Loucy (cell line): Measurements from ENCODE around the gene U2SURP.

Source experiments
- EZH2phosphoT487 ChIP-seq: fragments of 200-600 bp; IDR thresholded peaks from 2 replicates; pipeline ENCODE4 v1.6.1; 2018; ENCODE audit warnings: antibody characterized with exemption, mild to moderate bottlenecking, moderate library complexity, borderline replicate concordance
- TF ChIP-seq, protein P1 (sequence below): fragments of 200-600 bp; sonication (generic); conservative IDR thresholded peaks from 2 replicates; pipeline ENCODE4 v1.5.1; 2014; ENCODE audit warnings: mild to moderate bottlenecking, antibody characterized with exemption, low read length

DNA sequence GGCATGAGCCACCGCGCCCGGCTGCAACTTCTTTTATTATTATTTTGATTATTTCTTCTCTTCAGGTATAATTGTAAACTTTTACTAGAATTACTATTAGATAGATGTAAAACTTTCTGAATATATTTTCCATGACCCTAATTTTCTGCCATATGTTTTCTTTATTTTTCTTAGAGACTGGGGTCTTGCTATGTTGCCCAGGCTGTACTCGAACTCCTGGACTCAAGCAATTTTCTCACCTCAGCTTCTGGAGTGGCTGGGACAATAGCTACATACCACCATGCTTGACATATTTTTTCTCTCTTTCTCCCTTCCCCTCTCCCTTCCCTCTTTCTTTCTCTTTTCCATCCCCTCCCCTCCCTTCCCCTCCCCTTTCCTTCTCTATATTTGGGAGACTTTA lies 88.6 kb downstream of the U2SURP start:
- TF ChIP-seq, protein P1, sequence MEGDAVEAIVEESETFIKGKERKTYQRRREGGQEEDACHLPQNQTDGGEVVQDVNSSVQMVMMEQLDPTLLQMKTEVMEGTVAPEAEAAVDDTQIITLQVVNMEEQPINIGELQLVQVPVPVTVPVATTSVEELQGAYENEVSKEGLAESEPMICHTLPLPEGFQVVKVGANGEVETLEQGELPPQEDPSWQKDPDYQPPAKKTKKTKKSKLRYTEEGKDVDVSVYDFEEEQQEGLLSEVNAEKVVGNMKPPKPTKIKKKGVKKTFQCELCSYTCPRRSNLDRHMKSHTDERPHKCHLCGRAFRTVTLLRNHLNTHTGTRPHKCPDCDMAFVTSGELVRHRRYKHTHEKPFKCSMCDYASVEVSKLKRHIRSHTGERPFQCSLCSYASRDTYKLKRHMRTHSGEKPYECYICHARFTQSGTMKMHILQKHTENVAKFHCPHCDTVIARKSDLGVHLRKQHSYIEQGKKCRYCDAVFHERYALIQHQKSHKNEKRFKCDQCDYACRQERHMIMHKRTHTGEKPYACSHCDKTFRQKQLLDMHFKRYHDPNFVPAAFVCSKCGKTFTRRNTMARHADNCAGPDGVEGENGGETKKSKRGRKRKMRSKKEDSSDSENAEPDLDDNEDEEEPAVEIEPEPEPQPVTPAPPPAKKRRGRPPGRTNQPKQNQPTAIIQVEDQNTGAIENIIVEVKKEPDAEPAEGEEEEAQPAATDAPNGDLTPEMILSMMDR = no peak
- no peak for TF ChIP-seq EZH2phosphoT487
